Rectal smooth muscle tissue (tissue), 1 donor: ENCODE data around the gene SLC14A1.

Source experiments
- H3K27ac ChIP-seq: one replicate; pipeline ENCODE4 v1.7.0; 2013; ENCODE audit warnings: low read depth, low read length, inconsistent platforms
- H3K27me3 ChIP-seq: one replicate; pipeline ENCODE4 v1.7.0; 2013; ENCODE audit warnings: low read length; ENCODE audit not compliant: control insufficient read depth, insufficient read depth
- H3K36me3 ChIP-seq: one replicate; pipeline ENCODE4 v1.7.0; 2013; ENCODE audit warnings: low read length; ENCODE audit not compliant: control insufficient read depth, insufficient read depth
- H3K4me1 ChIP-seq: one replicate; pipeline ENCODE4 v1.7.0; 2013; ENCODE audit warnings: low read length; ENCODE audit not compliant: control insufficient read depth, insufficient read depth
- H3K4me3 ChIP-seq: one replicate; pipeline ENCODE4 v1.7.0; 2013; ENCODE audit warnings: low read length
- H3K9ac ChIP-seq: one replicate; pipeline ENCODE4 v1.7.0; 2013; ENCODE audit warnings: low read length

The SLC14A1 gene

GRCh38 chr18:45690975-45691815 is 32.8 kb upstream of the SLC14A1 start:
- no peaks in the 10 kb centered on the region for H3K27me3 ChIP-seq
- no peak overlapping the region for H3K4me3 ChIP-seq

GRCh38 chr18:45691816-45692179 is 32.2 kb upstream of the SLC14A1 start:
- Histone ChIP-seq H3K27ac (no peak overlapping the region), H3K4me3 (no peak overlapping the region), H3K27me3 (no peaks in the 10 kb centered on the region), H3K9ac (no peak overlapping the region), H3K4me1 (no peaks in the 10 kb centered on the region), H3K36me3 (no peaks in the 10 kb centered on the region)

More at GRCh38 chr18:45690975-45691815, 32.8 kb upstream of the SLC14A1 start:
- Histone ChIP-seq H3K9ac (no peak overlapping the region), H3K4me1 (no peaks in the 10 kb centered on the region), H3K36me3 (no peaks in the 10 kb centered on the region), H3K27ac (no peak overlapping the region)

- Histone ChIP-seq H3K27me3 (no peaks in the 10 kb centered on the region), H3K27ac (no peak overlapping the region), H3K9ac (no peak overlapping the region), H3K4me1 (no peaks in the 10 kb centered on the region), H3K36me3 (no peaks in the 10 kb centered on the region), H3K4me3 (no peak overlapping the region)
Observed at GRCh38 chr18:45702708-45703265, 21.2 kb upstream of the SLC14A1 start.

- no peaks in the 10 kb centered on the region for H3K36me3 ChIP-seq
Observed at GRCh38 chr18:45708831-45709230, 15.2 kb upstream of the SLC14A1 start.

GRCh38 chr18:45712061-45712460 is 11.9 kb upstream of the SLC14A1 start:
- Histone ChIP-seq H3K27ac (no peak overlapping the region), H3K9ac (no peak overlapping the region), H3K27me3 (no peaks in the 10 kb centered on the region), H3K4me1 (no peaks in the 10 kb centered on the region), H3K4me3 (no peak overlapping the region), H3K36me3 (no peaks in the 10 kb centered on the region)

More at GRCh38 chr18:45708831-45709230, 15.2 kb upstream of the SLC14A1 start:
- Histone ChIP-seq H3K27me3 (no peaks in the 10 kb centered on the region), H3K4me1 (no peaks in the 10 kb centered on the region), H3K4me3 (no peak overlapping the region), H3K9ac (no peak overlapping the region), H3K27ac (no peak overlapping the region)

- no peaks in the 10 kb centered on the region for H3K27me3 ChIP-seq
- no peak overlapping the region for H3K4me3 ChIP-seq
- H3K9ac ChIP-seq, result no peak overlapping the region
- H3K36me3 ChIP-seq, result no peaks in the 10 kb centered on the region
- H3K4me1 ChIP-seq, result no peaks in the 10 kb centered on the region
- no peak overlapping the region for H3K27ac ChIP-seq
Observed at GRCh38 chr18:45713239-45713638, 10.7 kb upstream of the SLC14A1 start.

GRCh38 chr18:45715212-45715780 is 8.7 kb upstream of the SLC14A1 start:
- no peaks in the 10 kb centered on the region for H3K4me1 ChIP-seq
- no peak overlapping the region for H3K4me3 ChIP-seq
- no peak overlapping the region for H3K27ac ChIP-seq
- no peak overlapping the region for H3K9ac ChIP-seq
- H3K36me3 ChIP-seq, result no peaks in the 10 kb centered on the region
- no peaks in the 10 kb centered on the region for H3K27me3 ChIP-seq

- no peaks in the 10 kb centered on the region for H3K4me1 ChIP-seq
- no peak overlapping the region for H3K9ac ChIP-seq
- no peaks in the 10 kb centered on the region for H3K27me3 ChIP-seq
- no peak overlapping the region for H3K27ac ChIP-seq
- H3K36me3 ChIP-seq, result no peaks in the 10 kb centered on the region
- H3K4me3 ChIP-seq, result no peak overlapping the region
Observed at GRCh38 chr18:45719106-45719505, 4.9 kb upstream of the SLC14A1 start.

GRCh38 chr18:45722899-45723298 is 1.1 kb upstream of the SLC14A1 start:
- Histone ChIP-seq H3K4me1 (no peaks in the 10 kb centered on the region), H3K4me3 (no peak overlapping the region), H3K9ac (no peak overlapping the region), H3K27me3 (no peaks in the 10 kb centered on the region), H3K36me3 (no peaks in the 10 kb centered on the region), H3K27ac (no peak overlapping the region)

GRCh38 chr18:45724601-45725000 is 620 bp downstream of the SLC14A1 start:
- no peak overlapping the region for H3K4me3 ChIP-seq
- no peak overlapping the region for H3K27ac ChIP-seq
- H3K9ac ChIP-seq, result no peak overlapping the region
- no peaks in the 10 kb centered on the region for H3K27me3 ChIP-seq
- H3K36me3 ChIP-seq, result no peaks in the 10 kb centered on the region
- H3K4me1 ChIP-seq, result no peaks in the 10 kb centered on the region

GRCh38 chr18:45725336-45725735 is 1.4 kb downstream of the SLC14A1 start:
- H3K27me3 ChIP-seq, result no peaks in the 10 kb centered on the region
- no peaks in the 10 kb centered on the region for H3K4me1 ChIP-seq
- no peak overlapping the region for H3K4me3 ChIP-seq
- H3K27ac ChIP-seq, result no peak overlapping the region
- H3K36me3 ChIP-seq, result no peaks in the 10 kb centered on the region
- no peak overlapping the region for H3K9ac ChIP-seq

GRCh38 chr18:45726603-45727002 is 2.6 kb downstream of the SLC14A1 start:
- H3K9ac ChIP-seq, result no peak overlapping the region
- no peaks in the 10 kb centered on the region for H3K36me3 ChIP-seq
- H3K27ac ChIP-seq, result no peak overlapping the region
- H3K4me1 ChIP-seq, result no peaks in the 10 kb centered on the region
- H3K27me3 ChIP-seq, result no peaks in the 10 kb centered on the region
- H3K4me3 ChIP-seq, result no peak overlapping the region
